ENCODE measurements around the gene HDAC9. TPM values are rescaled to one million over a fixed set of nuclear protein-coding genes. Genes with fewer than 3 reads are reported as not detected.

Gene HDAC9
- total RNA-seq, 2 experiments from 2014 or later, result 1.5 to 3.0 TPM

GRCh38 chr7:18552943-18553604 lies 57.5 kb downstream of the HDAC9 start:
- Mint-ChIP-seq H3K27ac (no peak overlapping the region), H3K4me1 (ENCODE audit: low read depth) (no peaks in the 10 kb centered on the region), H3K27me3 (no peaks in the 10 kb centered on the region), H3K4me3 (no peak overlapping the region), H3K9me3 (no peaks in the 10 kb centered on the region), H3K36me3 (ENCODE audit: low read depth) (no peaks in the 10 kb centered on the region)
- ATAC-seq (no peak), DNase-seq (no peak)
- POLR2A ChIA-PET, result no interaction called here
- CTCF ChIA-PET, result interaction anchor here (0.6 kb wide), 1 partner anchor 857 kb away, joined by 3 read pairs; no protein-coding TSS in a partner anchor
- intact Hi-C loops (cut with micrococcal nuclease), result no loop called here
- TF ChIP-seq CTCF (IDR thresholded peaks at IDR 0.05), result no peak

GRCh38 chr7:18553605-18554003 lies 58.1 kb downstream of the HDAC9 start:
- H3K4me1 Mint-ChIP-seq (ENCODE audit: low read depth), result no peaks in the 10 kb centered on the region
- TF ChIP-seq CTCF (IDR thresholded peaks at IDR 0.05), result no peak
- POLR2A ChIA-PET, result no interaction called here
- no peak for ATAC-seq
- no peaks in the 10 kb centered on the region for H3K27me3 Mint-ChIP-seq
- intact Hi-C loops (cut with micrococcal nuclease), result no loop called here
- no peaks in the 10 kb centered on the region for H3K36me3 Mint-ChIP-seq (ENCODE audit: low read depth)
- no peak overlapping the region for H3K27ac Mint-ChIP-seq
- no peaks in the 10 kb centered on the region for H3K9me3 Mint-ChIP-seq
- H3K4me3 Mint-ChIP-seq, result no peak overlapping the region
- DNase-seq, result no peak
- CTCF ChIA-PET, result no interaction called here

GRCh38 chr7:18555120-18555519 lies 59.6 kb downstream of the HDAC9 start:
- H3K36me3 Mint-ChIP-seq (ENCODE audit: low read depth), result no peaks in the 10 kb centered on the region
- ATAC-seq, result no peak
- CTCF ChIA-PET, result no interaction called here

GRCh38 chr7:18555968-18556367 lies 60.4 kb downstream of the HDAC9 start:
- ChIA-PET CTCF (no interaction called here), POLR2A (no interaction called here)
- ATAC-seq (no peak), DNase-seq (no peak)
- no peaks in the 10 kb centered on the region for H3K9me3 Mint-ChIP-seq
- TF ChIP-seq CTCF (IDR thresholded peaks at IDR 0.05), result no peak
- no peak overlapping the region for H3K4me3 Mint-ChIP-seq
- intact Hi-C loops (cut with micrococcal nuclease), result no loop called here
- H3K4me1 Mint-ChIP-seq (ENCODE audit: low read depth), result no peaks in the 10 kb centered on the region
- no peaks in the 10 kb centered on the region for H3K36me3 Mint-ChIP-seq (ENCODE audit: low read depth)
- H3K27me3 Mint-ChIP-seq, result no peaks in the 10 kb centered on the region
- H3K27ac Mint-ChIP-seq, result no peak overlapping the region

More at GRCh38 chr7:18555120-18555519, 59.6 kb downstream of the HDAC9 start:
- TF ChIP-seq CTCF (IDR thresholded peaks at IDR 0.05), result no peak
- no peak for DNase-seq
- no peaks in the 10 kb centered on the region for H3K9me3 Mint-ChIP-seq
- POLR2A ChIA-PET, result no interaction called here
- intact Hi-C loops (cut with micrococcal nuclease), result no loop called here
- H3K4me1 Mint-ChIP-seq (ENCODE audit: low read depth), result no peaks in the 10 kb centered on the region
- no peak overlapping the region for H3K27ac Mint-ChIP-seq
- no peak overlapping the region for H3K4me3 Mint-ChIP-seq
- no peaks in the 10 kb centered on the region for H3K27me3 Mint-ChIP-seq

GRCh38 chr7:18558503-18558902 lies 63.0 kb downstream of the HDAC9 start:
- Mint-ChIP-seq H3K4me1 (ENCODE audit: low read depth) (no peaks in the 10 kb centered on the region), H3K27ac (no peak overlapping the region), H3K4me3 (no peak overlapping the region), H3K9me3 (no peaks in the 10 kb centered on the region), H3K36me3 (ENCODE audit: low read depth) (no peaks in the 10 kb centered on the region), H3K27me3 (no peaks in the 10 kb centered on the region)
- ChIA-PET POLR2A (no interaction called here), CTCF (interaction anchor here (1.4 to 1.8 kb wide), 3 partner anchors 20 to 108 kb away, joined by 3 to 4 read pairs (median 4); no protein-coding TSS in a partner anchor)
- DNase-seq (no peak), ATAC-seq (no peak)
- TF ChIP-seq CTCF (IDR thresholded peaks at IDR 0.05), result no peak
- intact Hi-C loops (cut with micrococcal nuclease), result no loop called here

All from activated CD8-positive, alpha-beta T cell treated with anti-CD3 and anti-CD28 coated beads for 36 hours (primary cell).